Keratinocyte (primary cell): ENCODE measurements around the gene AKT1. TPM values are rescaled to one million over a fixed set of nuclear protein-coding genes. Genes with fewer than 3 reads are reported as not detected.

Source experiments
- DNase-seq: peaks from one replicate; pipeline ENCODE4 v3.0.0-alpha.2; 2011; ENCODE audit warnings: low read depth, missing footprints, low spot score
- FAIRE-seq: peaks from 2 replicates; lab custom pipeline; 2011; peaks lifted over from hg19 to GRCh38; lab: Jason Lieb, UNC
- H2AFZ ChIP-seq: 2 replicates; pipeline ENCODE4 v1.6.0; 2012; ENCODE audit warnings: low read length, control low read depth, inconsistent platforms; ENCODE audit not compliant: control insufficient read depth
- H3K27ac ChIP-seq: 2 replicates; pipeline ENCODE4 v1.5.1; 2011; ENCODE audit warnings: low read length; ENCODE audit not compliant: control insufficient read depth, insufficient read depth
- H3K27me3 ChIP-seq: 3 replicates; pipeline ENCODE4 v1.6.0; 2011; ENCODE audit warnings: low read length; ENCODE audit not compliant: control insufficient read depth, insufficient read depth; ENCODE audit errors: extremely low read depth
- H3K36me3 ChIP-seq, 2 experiments: 2 replicates in 1 of 2; 3 replicates in 1 of 2; pipeline ENCODE4 v1.5.1; 2011; ENCODE audit warnings: low read length in 2 of 2, mild to moderate bottlenecking in 1 of 2; ENCODE audit not compliant: control insufficient read depth in 2 of 2, insufficient read depth in 2 of 2; ENCODE audit errors: extremely low read depth in 1 of 2
- H3K4me1 ChIP-seq: 3 replicates; pipeline ENCODE4 v1.5.1; 2011; ENCODE audit warnings: low read length; ENCODE audit not compliant: control insufficient read depth, insufficient read depth; ENCODE audit errors: extremely low read depth
- H3K4me2 ChIP-seq: 3 replicates; pipeline ENCODE4 v1.6.0; 2011; ENCODE audit warnings: low read depth, low read length; ENCODE audit not compliant: control insufficient read depth, insufficient read depth; ENCODE audit errors: extremely low read depth
- H3K4me3 ChIP-seq, 3 experiments: fragments of 200-600 bp in 1 of 3; sonication (generic) in 1 of 3; 2 replicates in 2 of 3; 3 replicates in 1 of 3; pipeline ENCODE4 v1.5.1; 2011 to 2016; ENCODE audit warnings: low read length in 3 of 3, mild to moderate bottlenecking in 3 of 3, control low read depth in 2 of 3, inconsistent platforms in 1 of 3, low read depth in 1 of 3, mixed read lengths in 1 of 3, mixed run types in 1 of 3, moderate library complexity in 1 of 3; ENCODE audit not compliant: control insufficient read depth in 2 of 3, insufficient read depth in 2 of 3; ENCODE audit errors: extremely low read depth in 1 of 3
- H3K79me2 ChIP-seq: 2 replicates; pipeline ENCODE4 v1.6.0; 2012; ENCODE audit warnings: low read length; ENCODE audit not compliant: control insufficient read depth, insufficient read depth
- H3K9ac ChIP-seq: 3 replicates; pipeline ENCODE4 v1.6.0; 2011; ENCODE audit warnings: low read length; ENCODE audit not compliant: control insufficient read depth, insufficient read depth; ENCODE audit errors: extremely low read depth
- H3K9me1 ChIP-seq: 3 replicates; pipeline ENCODE4 v1.6.0; 2011; ENCODE audit warnings: low read length; ENCODE audit not compliant: control insufficient read depth, insufficient read depth; ENCODE audit errors: extremely low read depth
- H3K9me3 ChIP-seq: 2 replicates; pipeline ENCODE4 v1.5.1; 2012; ENCODE audit warnings: low read depth, low read length; ENCODE audit not compliant: control insufficient read depth
- H4K20me1 ChIP-seq: 3 replicates; pipeline ENCODE4 v1.6.0; 2011; ENCODE audit warnings: low read length; ENCODE audit not compliant: control insufficient read depth, insufficient read depth; ENCODE audit errors: extremely low read depth
- EZH2 ChIP-seq: IDR thresholded peaks from one replicate; pipeline ENCODE4 v1.6.1; 2012; ENCODE audit warnings: inconsistent platforms, mild to moderate bottlenecking, low read length, moderate library complexity
- dilution Hi-C: fragments of 300-500 bp; cut with MboI; formaldehyde crosslinking; loops from one replicate; pipeline ENCODE4 v1.7.0; 2020; ENCODE audit warnings: low sequenced_read_pairs; ENCODE audit not compliant: extremely low pct_ligation_motif_present
- polyA plus RNA-seq, 5 experiments: library from polyadenylated mRNA; depleted of rRNA in 3 of 5; stranded (reverse) in 3 of 5; stranded (forward) in 1 of 5; unstranded in 1 of 5; fragments of >200 nt; gene quantifications; 1 replicate in 1 of 5; 2 replicates in 3 of 5; 3 replicates in 1 of 5; pipeline versions ENCODE4 v1.2.1 to v1.2.3, GENCODE V29; 2011 to 2012; ENCODE audit warnings: missing spikeins in 2 of 5, low read depth in 1 of 5, low replicate concordance in 1 of 5
- TF ChIP-seq, protein P1 (sequence below), 3 experiments: IDR thresholded peaks in 1 of 3; conservative IDR thresholded peaks in 1 of 3; optimal IDR thresholded peaks in 1 of 3; 2 replicates in 2 of 3; 3 replicates in 1 of 3; pipeline versions ENCODE3 to v1.5.1; 2011; ENCODE audit warnings: low read length in 3 of 3, mild to moderate bottlenecking in 3 of 3, moderate library complexity in 2 of 3, control low read depth in 1 of 3, inconsistent platforms in 1 of 3; ENCODE audit not compliant: insufficient read depth in 2 of 3; ENCODE audit errors: extremely low read depth in 1 of 3

AKT1 gene
- polyA plus RNA-seq, 1 donor (not counting 4 experiments of a cell fraction or from before 2014, with no cell fraction given) = 82.3 TPM

GRCh38 chr14:104787736-104788135 lies 7.8 kb downstream of the AKT1 start:
- no peak overlapping the region for H3K4me3 ChIP-seq
- TF ChIP-seq EZH2 = no peak
- TF ChIP-seq, protein P1, sequence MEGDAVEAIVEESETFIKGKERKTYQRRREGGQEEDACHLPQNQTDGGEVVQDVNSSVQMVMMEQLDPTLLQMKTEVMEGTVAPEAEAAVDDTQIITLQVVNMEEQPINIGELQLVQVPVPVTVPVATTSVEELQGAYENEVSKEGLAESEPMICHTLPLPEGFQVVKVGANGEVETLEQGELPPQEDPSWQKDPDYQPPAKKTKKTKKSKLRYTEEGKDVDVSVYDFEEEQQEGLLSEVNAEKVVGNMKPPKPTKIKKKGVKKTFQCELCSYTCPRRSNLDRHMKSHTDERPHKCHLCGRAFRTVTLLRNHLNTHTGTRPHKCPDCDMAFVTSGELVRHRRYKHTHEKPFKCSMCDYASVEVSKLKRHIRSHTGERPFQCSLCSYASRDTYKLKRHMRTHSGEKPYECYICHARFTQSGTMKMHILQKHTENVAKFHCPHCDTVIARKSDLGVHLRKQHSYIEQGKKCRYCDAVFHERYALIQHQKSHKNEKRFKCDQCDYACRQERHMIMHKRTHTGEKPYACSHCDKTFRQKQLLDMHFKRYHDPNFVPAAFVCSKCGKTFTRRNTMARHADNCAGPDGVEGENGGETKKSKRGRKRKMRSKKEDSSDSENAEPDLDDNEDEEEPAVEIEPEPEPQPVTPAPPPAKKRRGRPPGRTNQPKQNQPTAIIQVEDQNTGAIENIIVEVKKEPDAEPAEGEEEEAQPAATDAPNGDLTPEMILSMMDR (optimal IDR thresholded peaks at IDR 0.05 in 1 of 3, IDR thresholded peaks at IDR 0.05 in 1 of 3, conservative IDR thresholded peaks at IDR 0.05 in 1 of 3; ENCODE audit: extremely low read depth in 1 of 3, insufficient read depth in 2 of 3, low read length in 3 of 3) = no peak
- H3K79me2 ChIP-seq = peaks cover 74% of the 10 kb centered on the region
- H3K36me3 ChIP-seq = peaks cover 16 to 28% of the 10 kb centered on the region in 2 experiments
- no peak overlapping the region for H2AFZ ChIP-seq
- H3K9ac ChIP-seq = no peak overlapping the region
- no peak overlapping the region for H3K4me2 ChIP-seq
- no peaks in the 10 kb centered on the region for H3K27me3 ChIP-seq
- peaks cover under 1% of the 10 kb centered on the region for H3K9me1 ChIP-seq
- peaks cover 17% of the 10 kb centered on the region for H4K20me1 ChIP-seq
- no peak overlapping the region for H3K27ac ChIP-seq
- H3K9me3 ChIP-seq = no peaks in the 10 kb centered on the region
- dilution Hi-C loops = no loop called here
- H3K4me1 ChIP-seq = peaks cover 4% of the 10 kb centered on the region
- no peak for DNase-seq
- FAIRE-seq = no peak

- no peak for DNase-seq
- TF ChIP-seq, protein P1 (optimal IDR thresholded peaks at IDR 0.05 in 1 of 3, IDR thresholded peaks at IDR 0.05 in 1 of 3, conservative IDR thresholded peaks at IDR 0.05 in 1 of 3; ENCODE audit: extremely low read depth in 1 of 3, insufficient read depth in 2 of 3, low read length in 3 of 3) = no peak
- no peak for TF ChIP-seq EZH2
- H3K4me1 ChIP-seq = no peaks in the 10 kb centered on the region
- H3K9me3 ChIP-seq = no peaks in the 10 kb centered on the region
- no peaks in the 10 kb centered on the region for H3K27me3 ChIP-seq
- no peak for FAIRE-seq
- H3K79me2 ChIP-seq = peaks cover 67% of the 10 kb centered on the region
- H3K4me3 ChIP-seq = no peak overlapping the region
- H3K4me2 ChIP-seq = no peak overlapping the region
- no peaks in the 10 kb centered on the region for H3K9me1 ChIP-seq
- no peak overlapping the region for H3K27ac ChIP-seq
- dilution Hi-C loops = no loop called here
- no peak overlapping the region for H3K9ac ChIP-seq
- H3K36me3 ChIP-seq = peaks cover 16 to 25% of the 10 kb centered on the region in 2 experiments
- peaks cover 17% of the 10 kb centered on the region for H4K20me1 ChIP-seq
- H2AFZ ChIP-seq = no peak overlapping the region
These were observed 8.5 kb downstream of the AKT1 start for GRCh38 chr14:104786726-104787675.
